A549 (cell line): ENCODE results near the gene MED9.

Experiments used
- CHD2 ChIP-seq: fragments of 150-350 bp; IDR thresholded peaks from 2 replicates; pipeline ENCODE4 v1.6.1; 2014; ENCODE audit warnings: low read length; ENCODE audit not compliant: partially characterized antibody
- EP300 ChIP-seq, 2 experiments: fragments of >200 bp; sonication (Bioruptor Twin); formaldehyde crosslinking; IDR thresholded peaks; 2 replicates in 1 of 2; 3 replicates in 1 of 2; pipeline ENCODE4 v1.6.1; 2016 to 2017
- MYC ChIP-seq: IDR thresholded peaks from 2 replicates; pipeline ENCODE4 v1.6.1; 2012; ENCODE audit warnings: mild to moderate bottlenecking, inconsistent platforms, low read length, improper control_type of control experiment, borderline replicate concordance
- POLR2A ChIP-seq: IDR thresholded peaks from 2 replicates; pipeline ENCODE4 v1.6.1; 2012; ENCODE audit warnings: mild to moderate bottlenecking, low read length
- POLR2AphosphoS2 ChIP-seq: conservative IDR thresholded peaks from 2 replicates; pipeline ENCODE4 v1.6.1; 2012; ENCODE audit warnings: low read length, improper control_type of control experiment, inconsistent platforms
- RARB ChIP-seq: fragments of 250-450 bp; sonication (Bioruptor Pico); IDR thresholded peaks from 2 replicates; pipeline ENCODE4 v1.8.0; 2021; ENCODE audit warnings: mild to moderate bottlenecking, moderate library complexity
- ZFP36 ChIP-seq: fragments of 450-650 bp; IDR thresholded peaks from 2 replicates; pipeline ENCODE4 v1.6.1; 2014; ENCODE audit warnings: borderline replicate concordance; ENCODE audit not compliant: partially characterized antibody
- TF ChIP-seq, protein P1 (sequence below): fragments of >200 bp; sonication (Bioruptor Twin); formaldehyde crosslinking; IDR thresholded peaks from 2 replicates; pipeline ENCODE4 v1.6.1; 2016
- TF ChIP-seq, protein P2 (sequence below): fragments of >200 bp; sonication (Bioruptor Twin); formaldehyde crosslinking; IDR thresholded peaks from 3 replicates; pipeline ENCODE4 v1.5.1; 2016
- TF ChIP-seq, protein P3 (sequence below): fragments of 250-450 bp; sonication (Bioruptor Pico); IDR thresholded peaks from 2 replicates; pipeline ENCODE4 v1.5.0; 2021; ENCODE audit warnings: mild to moderate bottlenecking, moderate library complexity, borderline replicate concordance
- TF ChIP-seq, protein P4 (sequence below): fragments of 200-600 bp; sonication (generic); IDR thresholded peaks from 2 replicates; pipeline ENCODE4 v1.6.1; 2016; ENCODE audit warnings: antibody characterized with exemption, mild to moderate bottlenecking, moderate library complexity

DNA sequence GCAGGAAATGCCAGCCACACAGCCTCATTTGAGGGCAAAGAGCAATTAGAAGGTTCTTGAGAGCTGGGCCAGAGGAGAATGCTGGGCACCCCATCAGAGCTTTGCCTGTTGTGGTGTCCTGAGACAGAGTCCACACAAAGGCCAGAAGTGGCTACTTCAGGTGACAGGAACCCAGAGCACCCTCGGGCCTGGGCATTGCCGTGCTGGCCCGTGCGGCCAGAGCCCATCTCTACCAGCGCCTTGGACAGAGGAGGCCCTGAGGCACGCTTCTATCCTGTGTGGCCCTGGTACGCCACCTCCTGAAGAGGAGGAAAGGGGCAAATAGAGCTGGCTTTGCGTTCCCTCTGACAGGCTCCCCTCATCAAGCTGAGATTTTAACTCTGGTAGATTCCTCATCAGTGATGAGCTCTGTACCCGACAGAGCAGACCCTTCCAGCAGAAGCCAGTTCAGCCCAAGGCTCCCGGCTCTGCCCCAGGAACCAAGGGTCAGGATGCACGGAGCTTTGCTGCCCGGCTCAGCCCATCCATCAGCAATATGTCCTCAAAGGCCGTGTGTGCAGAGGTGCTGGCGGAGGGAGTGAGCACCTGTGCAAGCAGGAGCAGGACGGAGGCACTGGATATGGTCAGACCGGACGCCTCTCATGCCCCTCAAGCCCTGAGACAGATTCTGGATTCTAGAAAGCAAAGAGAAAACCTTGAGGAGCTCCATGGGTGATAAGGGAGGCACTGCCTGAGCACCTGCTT is 22.8 kb downstream of the MED9 start:
- TF ChIP-seq RARB (CRISPR knock-in tag) (no peak), MYC (no peak), POLR2A (no peak), ZFP36 (no peak), EP300 (IDR thresholded peaks at IDR 0.05) (no peak), CHD2 (no peak), POLR2AphosphoS2 (no peak)
- TF ChIP-seq, protein P1, sequence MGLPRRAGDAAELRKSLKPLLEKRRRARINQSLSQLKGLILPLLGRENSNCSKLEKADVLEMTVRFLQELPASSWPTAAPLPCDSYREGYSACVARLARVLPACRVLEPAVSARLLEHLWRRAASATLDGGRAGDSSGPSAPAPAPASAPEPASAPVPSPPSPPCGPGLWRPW: no peak
- TF ChIP-seq, protein P2, sequence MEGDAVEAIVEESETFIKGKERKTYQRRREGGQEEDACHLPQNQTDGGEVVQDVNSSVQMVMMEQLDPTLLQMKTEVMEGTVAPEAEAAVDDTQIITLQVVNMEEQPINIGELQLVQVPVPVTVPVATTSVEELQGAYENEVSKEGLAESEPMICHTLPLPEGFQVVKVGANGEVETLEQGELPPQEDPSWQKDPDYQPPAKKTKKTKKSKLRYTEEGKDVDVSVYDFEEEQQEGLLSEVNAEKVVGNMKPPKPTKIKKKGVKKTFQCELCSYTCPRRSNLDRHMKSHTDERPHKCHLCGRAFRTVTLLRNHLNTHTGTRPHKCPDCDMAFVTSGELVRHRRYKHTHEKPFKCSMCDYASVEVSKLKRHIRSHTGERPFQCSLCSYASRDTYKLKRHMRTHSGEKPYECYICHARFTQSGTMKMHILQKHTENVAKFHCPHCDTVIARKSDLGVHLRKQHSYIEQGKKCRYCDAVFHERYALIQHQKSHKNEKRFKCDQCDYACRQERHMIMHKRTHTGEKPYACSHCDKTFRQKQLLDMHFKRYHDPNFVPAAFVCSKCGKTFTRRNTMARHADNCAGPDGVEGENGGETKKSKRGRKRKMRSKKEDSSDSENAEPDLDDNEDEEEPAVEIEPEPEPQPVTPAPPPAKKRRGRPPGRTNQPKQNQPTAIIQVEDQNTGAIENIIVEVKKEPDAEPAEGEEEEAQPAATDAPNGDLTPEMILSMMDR: no peak
- TF ChIP-seq, protein P3, sequence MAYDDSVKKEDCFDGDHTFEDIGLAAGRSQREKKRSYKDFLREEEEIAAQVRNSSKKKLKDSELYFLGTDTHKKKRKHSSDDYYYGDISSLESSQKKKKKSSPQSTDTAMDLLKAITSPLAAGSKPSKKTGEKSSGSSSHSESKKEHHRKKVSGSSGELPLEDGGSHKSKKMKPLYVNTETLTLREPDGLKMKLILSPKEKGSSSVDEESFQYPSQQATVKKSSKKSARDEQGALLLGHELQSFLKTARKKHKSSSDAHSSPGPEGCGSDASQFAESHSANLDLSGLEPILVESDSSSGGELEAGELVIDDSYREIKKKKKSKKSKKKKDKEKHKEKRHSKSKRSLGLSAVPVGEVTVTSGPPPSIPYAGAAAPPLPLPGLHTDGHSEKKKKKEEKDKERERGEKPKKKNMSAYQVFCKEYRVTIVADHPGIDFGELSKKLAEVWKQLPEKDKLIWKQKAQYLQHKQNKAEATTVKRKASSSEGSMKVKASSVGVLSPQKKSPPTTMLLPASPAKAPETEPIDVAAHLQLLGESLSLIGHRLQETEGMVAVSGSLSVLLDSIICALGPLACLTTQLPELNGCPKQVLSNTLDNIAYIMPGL: no peak
- TF ChIP-seq, protein P4, sequence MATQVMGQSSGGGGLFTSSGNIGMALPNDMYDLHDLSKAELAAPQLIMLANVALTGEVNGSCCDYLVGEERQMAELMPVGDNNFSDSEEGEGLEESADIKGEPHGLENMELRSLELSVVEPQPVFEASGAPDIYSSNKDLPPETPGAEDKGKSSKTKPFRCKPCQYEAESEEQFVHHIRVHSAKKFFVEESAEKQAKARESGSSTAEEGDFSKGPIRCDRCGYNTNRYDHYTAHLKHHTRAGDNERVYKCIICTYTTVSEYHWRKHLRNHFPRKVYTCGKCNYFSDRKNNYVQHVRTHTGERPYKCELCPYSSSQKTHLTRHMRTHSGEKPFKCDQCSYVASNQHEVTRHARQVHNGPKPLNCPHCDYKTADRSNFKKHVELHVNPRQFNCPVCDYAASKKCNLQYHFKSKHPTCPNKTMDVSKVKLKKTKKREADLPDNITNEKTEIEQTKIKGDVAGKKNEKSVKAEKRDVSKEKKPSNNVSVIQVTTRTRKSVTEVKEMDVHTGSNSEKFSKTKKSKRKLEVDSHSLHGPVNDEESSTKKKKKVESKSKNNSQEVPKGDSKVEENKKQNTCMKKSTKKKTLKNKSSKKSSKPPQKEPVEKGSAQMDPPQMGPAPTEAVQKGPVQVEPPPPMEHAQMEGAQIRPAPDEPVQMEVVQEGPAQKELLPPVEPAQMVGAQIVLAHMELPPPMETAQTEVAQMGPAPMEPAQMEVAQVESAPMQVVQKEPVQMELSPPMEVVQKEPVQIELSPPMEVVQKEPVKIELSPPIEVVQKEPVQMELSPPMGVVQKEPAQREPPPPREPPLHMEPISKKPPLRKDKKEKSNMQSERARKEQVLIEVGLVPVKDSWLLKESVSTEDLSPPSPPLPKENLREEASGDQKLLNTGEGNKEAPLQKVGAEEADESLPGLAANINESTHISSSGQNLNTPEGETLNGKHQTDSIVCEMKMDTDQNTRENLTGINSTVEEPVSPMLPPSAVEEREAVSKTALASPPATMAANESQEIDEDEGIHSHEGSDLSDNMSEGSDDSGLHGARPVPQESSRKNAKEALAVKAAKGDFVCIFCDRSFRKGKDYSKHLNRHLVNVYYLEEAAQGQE: no peak
